ENCODE data around the gene CSMD2.

GRCh38 chr1:33682371-33682770, 482.7 kb downstream of the CSMD2 start:
- TF ChIP-seq PHF8 (conservative IDR thresholded peaks at IDR 0.05; ENCODE audit: low read depth, low read length) (no peak), EP300 (IDR thresholded peaks at IDR 0.05; ENCODE audit: borderline replicate concordance in 1 of 2, low read depth in 2 of 2, low read length in 2 of 2) (no peak), SIN3A (conservative IDR thresholded peaks at IDR 0.05 in 1 of 2, IDR thresholded peaks at IDR 0.05 in 1 of 2; ENCODE audit: low read depth in 1 of 2, low read length in 2 of 2) (no peak), HDAC6 (IDR thresholded peaks at IDR 0.05; ENCODE audit: low read depth, low read length) (no peak)
